M059J (cell line): Measurements from ENCODE around the gene ALOX15. TPM values are rescaled to one million over a fixed set of nuclear protein-coding genes. Genes with fewer than 3 reads are reported as not detected.
"Not testable (repeated sequence)": the region's sequence is repeated elsewhere in the genome, so short reads cannot be mapped to it uniquely, and the experiment has no call there.

Source experiments
- DNase-seq: peaks from one replicate; pipeline ENCODE4 v3.0.0-alpha.2; 2012; ENCODE audit warnings: low read depth
- total RNA-seq: library from RNA; depleted of rRNA; stranded (reverse); fragments of >200 nt; shearing (Covaris generic); gene quantifications from 2 replicates; pipeline ENCODE4 v1.2.3, GENCODE V29; 2014

ALOX15 gene
- total RNA-seq, 1 experiment from 2014 or later = not detected

DNA sequence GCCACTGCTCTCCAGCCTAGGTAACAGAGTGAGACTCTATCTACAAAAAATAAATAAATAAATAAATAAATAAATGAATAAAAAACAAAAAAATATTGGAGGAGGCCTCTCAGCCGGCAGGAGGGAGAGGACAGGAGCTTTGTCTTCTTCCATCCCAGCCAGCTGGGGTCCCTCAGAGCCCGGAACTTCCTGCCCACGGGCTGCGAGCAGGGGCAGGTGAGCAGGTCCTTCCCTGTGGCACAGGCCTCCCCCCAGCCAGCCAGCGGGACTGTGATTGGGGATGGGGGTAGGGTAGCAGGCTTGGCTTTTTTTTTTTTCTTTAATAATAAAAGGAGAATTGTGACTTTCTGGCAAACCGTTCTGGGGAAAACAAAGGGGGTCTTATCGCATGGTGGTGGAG, 47.1 kb downstream of the ALOX15 start:
- no peak for DNase-seq

DNA sequence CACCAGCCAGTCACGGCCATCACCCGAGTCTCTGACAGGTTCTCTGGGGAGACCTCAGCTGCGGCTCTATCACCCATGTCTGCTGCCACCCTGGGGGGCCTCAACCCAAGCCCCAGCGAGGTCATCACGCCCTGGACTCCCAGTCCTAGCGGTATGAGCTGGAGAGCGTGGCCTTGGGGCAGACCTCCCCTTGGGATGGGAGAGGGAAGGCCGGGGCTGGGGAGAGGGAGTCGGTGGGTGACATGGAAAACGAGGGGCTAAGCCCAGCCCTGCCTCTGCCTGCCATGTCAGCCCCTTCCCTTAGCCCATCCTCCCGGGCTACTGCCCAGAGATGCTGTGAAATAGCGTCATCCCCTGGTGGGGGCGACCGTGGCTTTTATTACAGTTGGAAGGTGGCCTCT, 48.5 kb downstream of the ALOX15 start:
- no peak for DNase-seq

DNA sequence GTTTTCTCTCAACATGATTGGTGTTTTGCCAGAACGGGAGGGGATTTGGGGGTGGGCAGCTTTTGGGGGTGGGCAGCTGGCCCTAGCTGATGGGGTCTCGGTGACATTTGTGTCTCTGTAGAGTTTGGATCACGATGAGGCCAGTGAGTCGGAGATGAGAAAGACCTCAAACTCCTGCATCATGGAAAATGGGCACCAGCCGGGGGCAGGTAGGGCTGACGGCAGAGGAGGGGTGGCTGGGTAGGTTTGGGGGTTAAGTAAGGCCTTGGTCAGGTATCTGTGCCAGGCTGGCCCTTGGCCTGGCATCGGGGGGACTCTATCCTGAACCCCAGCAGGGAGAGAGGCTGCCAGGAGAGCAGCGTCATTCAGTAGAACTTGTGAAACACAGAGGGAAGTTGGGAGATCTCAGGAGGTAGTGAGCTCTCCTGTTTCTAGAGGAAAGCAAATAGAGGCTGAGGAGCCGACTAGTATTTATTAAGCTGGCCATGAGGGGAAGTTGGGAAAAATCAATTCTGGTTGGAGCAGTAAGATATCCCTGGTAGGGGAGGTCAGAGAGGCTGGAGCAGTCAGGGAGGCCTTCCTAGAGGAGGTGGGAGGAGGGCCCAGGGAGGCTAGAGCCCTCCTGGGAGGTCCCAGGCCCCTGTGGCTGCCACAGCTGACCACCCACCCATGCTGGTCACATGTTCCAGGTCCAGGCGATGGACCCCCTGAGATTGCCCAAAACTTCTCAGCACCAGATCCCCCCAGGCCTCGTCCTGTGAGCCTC, 49.1 kb downstream of the ALOX15 start:
- DNase-seq = no peak

DNA sequence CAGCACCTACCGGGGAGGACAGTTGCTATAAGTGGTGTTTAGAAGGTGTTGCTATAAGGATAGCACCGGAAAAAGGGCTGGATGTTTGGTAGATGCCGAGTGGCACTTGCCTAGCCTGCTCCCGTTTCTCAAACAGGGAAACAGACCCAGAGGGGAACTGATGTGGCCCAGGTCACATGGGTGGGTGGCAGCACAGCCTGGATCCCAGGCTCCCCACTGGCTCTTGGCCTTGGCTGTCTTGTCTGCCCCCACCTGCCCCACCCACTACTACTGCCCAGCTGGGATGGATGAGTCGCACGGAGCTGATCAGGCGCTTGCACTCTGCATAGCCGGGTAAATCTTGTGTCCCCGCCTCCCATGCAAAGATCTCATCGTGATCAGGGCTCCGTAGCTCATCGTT, 49.9 kb downstream of the ALOX15 start:
- DNase-seq = peak; percentile 28

DNA sequence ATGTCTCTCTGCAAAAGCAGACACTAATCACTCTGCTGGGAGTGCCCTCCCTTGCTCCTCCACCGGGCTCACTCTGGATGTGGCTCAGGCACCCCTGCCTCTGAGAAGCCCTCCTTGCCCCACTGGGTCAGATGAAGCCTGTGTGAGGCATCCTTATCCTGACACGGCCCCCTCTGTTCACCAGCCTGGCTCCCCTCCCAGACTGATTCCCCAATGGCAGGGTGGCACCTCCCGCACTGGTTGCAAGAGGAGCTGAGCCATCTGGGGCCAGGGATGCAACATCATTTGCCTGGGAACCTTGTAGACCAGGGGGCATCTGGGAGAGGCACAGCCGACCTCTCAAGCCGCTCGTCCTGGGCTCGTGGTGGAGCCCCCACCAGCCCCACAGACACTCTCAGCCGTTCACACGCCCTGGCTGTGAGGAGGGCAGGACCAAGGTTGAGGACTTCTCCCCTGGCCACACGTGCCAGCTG, 50.5 kb downstream of the ALOX15 start:
- no peak for DNase-seq

DNA sequence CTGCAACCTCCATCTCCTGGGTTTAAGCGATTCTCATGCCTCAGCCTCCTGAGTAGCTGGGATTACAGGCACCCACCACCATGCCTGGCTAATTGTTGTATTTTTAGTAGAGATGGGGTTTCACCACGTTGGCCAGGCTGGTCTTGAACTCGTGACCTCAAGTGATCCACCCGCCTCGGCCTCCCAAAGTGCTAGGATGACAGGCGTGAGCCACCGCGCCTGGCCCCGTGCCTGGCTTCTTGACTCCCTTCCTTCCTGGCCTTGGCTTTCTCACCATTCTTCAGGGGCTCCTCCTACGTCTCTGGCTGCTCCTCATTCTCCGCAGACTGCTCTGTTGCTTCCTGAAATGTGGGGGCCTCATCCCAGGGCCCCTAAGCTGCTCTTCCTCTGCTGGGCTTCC, 51.4 kb downstream of the ALOX15 start:
- DNase-seq = not testable (repeated sequence)

DNA sequence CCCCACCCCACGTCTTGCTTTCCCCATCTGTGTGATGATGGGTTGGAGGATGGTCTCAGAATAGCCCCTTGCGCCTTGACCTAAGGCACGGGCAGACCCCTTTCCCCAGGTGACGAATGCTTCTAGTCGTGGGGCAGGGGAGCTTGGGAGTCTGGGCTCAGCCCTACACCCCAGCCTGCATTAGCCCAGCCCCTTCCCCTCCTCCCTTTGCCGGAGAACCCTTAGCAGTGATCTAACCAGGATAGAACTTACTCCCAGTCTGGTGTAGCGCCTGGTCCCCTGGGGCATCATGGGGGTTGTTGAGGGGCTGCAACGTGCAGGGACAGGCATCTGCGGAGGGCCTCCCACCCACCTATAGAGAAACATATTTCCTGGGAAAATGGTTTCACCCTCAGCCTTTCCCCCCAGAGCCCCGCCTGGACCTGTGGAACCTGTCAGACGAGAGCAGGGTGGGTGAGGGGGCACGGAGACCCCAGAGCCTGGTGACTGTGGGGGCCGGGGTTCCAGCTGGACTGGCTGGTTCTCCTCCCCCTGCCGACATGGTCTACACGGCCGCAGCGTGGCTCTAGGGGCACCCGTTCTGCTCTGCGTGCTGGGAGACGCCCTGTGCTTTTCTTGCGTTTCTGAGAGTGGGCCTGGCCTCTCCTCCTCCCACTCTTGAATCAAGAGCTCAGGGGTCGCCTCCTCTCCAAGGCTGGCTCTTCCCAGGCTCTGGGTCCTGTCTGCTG, 52.4 kb downstream of the ALOX15 start:
- no peak for DNase-seq

DNA sequence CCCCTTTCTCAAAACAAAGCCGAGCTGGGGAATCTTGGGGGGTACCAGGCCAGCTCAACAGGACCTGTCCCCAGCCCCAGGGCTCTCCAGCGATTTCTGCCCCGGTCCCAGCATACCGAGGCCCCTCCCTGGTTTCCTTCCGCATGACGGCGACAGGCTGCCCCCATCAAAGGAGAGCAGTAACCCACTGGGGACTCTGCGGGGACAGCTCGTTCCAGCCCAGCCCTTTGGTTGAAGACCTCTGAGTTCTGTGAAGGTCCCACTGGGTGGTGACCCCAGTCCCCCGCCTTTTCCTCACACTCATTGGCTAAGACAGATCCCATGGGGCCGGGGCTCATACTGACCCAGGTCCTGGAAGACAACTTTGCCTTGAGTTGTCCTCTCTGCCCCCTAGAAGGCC, 53.1 kb downstream of the ALOX15 start:
- no peak for DNase-seq

DNA sequence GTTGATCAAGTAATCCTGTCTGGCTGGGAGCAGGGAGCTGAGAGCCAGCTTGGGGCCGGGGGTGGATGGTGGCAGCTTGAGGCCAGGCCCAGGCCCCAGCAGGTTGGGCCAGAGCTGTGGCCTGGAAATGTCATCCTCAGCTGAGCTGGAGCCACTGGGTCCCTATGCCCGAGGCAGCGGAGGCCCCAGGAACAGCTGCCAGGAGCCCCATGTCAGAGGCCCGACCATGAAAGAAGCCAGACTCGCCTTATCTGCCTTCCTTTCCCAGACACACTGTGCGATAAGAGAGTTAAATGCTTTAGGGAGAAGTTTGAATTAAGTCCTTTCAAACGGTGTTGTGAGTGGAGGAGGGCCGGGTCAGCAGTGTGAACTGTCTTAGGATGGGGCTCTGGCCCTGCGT, 53.7 kb downstream of the ALOX15 start:
- DNase-seq = no peak

DNA sequence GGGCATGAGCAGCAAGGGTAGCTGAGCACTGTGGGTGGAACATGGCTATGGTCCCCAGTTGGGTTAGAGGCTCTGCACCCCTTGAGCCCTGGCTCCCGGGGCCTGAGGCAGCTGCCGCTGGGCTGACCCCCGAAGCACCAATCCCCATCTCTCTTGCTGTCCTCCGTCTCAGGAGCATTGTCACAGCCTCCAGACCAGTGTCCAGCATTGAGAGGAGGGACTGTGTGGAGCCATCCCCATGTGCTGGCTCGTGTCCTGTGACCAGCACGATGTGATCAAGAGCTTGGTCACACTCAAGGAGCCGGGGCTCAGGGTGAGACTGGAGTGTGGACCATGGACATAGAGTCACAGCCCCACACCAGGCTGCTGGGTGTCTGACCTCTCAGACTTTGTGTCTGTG, 54.3 kb downstream of the ALOX15 start:
- no peak for DNase-seq

DNA sequence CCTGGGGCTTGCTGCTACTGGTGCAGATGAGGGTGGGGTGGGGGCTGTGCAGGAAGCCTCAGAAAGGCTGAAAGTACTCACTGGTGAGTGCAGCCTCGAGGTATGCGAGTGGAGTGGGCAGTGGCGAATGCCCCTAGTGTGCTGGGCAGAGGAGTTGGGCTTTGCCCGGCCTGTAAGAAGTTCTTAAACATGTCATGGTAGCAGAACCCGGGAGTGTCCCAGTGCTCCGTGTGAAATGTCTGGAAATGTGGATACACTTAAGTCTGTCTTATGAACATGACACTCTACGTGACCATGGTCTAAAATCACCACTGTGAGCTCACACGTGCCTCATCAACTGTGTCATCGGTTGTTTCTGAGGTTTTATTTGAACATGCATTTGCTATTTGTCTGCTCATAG, 55.4 kb downstream of the ALOX15 start:
- no peak for DNase-seq

DNA sequence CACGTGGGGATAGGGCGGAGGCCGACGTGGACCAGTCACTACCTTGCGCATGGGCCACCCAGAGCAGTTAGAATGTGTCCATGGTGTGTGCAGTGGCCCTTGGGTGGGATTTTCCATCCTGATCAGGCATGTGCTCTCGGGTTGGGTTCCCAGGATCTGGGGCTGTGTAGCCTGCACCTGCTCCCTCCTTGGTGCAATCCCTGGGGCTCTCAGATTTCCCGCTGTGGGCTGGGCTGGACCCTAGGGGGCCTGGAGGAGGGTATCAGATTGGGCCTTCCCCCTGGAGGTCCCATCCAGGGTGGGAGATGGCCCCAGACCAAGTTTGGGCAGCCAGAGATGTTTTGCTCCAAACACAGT, 55.9 kb downstream of the ALOX15 start:
- no peak for DNase-seq

DNA sequence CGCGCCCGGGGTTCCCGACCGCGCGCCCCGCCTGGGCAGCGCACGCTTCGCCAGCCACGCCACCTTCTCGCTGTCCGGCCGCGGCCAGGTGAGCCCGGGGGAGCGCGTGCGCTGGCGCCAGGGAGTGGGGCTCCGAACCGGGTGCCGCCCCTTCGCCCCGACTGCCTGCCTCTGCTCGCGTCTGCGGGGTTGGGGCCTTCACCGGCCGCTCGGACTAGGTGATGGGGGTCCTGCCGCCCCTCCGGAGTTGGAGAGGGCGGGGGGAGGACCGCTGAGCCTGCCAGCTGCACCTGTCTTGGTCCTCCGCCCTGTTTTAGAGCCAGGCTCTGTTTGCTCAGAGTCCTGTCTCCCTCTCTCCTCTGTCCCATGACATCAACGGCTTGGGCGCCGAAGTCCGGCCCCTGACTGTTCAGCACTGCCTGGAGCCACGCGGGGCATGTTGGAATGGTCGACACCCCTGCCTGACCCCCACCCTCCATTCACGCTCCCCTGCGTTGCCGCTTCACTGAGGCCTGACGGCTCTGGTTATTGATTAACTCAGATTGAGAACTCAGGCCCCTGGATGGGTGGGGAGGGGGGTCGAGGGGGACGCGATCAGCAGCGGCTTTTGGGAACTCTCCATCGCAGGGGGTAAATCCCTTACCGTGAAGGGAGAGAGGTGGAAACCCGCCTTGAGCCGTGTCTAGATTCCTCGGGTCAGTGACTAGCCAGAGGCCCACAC, 56.4 kb downstream of the ALOX15 start:
- DNase-seq = no peak

DNA sequence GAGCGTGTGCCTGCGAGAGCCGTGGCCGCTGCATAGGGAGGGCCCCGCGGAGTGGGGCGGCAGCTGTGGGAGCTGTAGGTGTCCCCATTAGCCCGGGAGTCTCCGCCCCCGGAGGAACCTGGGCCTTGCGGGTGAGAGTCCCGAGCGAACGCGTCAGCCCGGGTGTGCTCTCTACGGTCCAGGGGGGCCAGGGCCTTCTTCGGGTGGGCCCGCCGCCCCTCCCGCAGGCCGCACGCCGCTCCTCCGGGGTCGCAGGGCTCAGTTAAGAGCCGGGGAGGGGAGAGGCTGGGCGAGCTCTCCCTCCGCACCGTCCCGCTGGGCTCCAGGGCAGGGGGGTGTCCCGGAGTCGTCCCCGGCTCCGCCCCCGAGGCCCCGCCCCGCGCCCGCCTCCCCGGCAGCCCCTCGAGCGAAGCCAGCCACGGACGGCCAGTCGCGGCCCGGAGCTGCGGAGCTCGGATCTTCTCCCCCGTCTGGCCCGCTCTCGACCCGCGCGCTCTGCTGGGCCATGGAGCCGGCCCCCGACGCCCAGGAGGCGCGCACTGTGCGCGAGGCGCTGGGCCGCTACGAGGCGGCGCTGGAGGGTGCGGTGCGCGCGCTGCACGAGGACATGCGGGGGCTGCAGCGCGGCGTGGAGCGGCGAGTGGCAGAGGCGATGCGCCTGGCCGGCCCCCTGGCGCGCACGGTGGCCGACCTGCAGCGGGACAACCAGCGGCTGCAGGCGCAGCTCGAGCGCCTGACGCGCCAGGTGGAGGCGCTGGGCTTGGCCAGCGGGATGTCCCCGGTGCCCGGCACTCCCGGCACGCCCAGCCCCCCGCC, 57.2 kb downstream of the ALOX15 start, which contains the start of gene SMTNL2:
Gene SMTNL2, plus strand, starts transcription at position 429 of the 816 bp plus-strand sequence. Its CDS starts 77 bp downstream, at position 506.
- no peak for DNase-seq

DNA sequence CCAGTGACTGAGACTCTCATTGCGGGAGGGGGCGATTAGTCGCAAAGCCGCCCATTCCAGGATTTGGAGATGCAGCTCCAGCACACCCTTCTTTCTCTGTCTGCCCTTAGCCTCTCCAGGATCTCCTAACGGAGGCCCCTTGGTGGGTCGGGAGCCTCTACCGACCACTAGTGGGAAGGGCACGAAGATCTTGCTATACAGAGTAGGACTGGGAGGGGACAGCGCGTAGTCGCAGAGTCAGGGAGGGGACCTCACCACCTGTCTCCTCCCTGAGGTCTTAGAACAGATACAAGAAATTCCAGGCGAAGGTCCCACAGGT, 57.7 kb downstream of the ALOX15 start:
- DNase-seq = no peak

DNA sequence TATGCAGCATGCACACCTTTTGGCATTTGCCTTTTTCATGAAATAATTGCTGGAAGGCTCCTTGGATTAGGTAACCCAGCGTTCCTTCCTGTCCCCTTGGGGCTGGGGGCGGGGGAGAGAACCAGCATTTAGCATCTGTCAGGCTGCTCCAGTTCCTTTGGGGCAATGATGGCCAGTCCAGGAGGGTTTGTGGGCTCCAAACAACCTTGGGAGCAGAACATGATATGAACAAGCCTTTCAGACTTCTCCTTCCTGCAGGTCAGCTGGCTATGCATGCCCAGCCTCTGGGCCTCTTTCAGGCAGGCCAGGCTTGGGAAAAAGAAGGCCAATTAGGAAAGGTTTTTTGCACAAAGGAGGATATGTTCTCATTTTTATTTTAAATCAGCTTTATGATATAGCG, 58.3 kb downstream of the ALOX15 start:
- no peak for DNase-seq

DNA sequence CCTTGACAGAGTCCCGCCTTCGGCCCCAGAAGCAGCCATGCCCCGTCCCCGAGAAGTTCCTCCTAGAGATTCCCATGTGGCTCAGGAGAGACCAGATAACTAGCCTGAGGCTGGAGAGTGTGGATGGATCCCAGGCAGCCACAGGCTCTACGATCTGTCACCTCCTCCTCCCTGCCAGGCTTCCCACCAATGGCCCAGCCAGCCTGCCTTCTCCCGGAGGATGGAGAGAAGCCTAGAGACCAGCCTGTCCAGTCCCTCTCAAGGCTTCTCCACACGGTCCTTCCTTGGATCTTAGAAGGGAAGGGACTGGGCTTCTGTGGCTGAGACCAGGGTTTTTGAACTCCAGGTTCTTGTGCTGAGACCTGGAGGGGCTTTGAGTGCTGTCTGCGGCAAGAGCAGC, 58.8 kb downstream of the ALOX15 start:
- no peak for DNase-seq

DNA sequence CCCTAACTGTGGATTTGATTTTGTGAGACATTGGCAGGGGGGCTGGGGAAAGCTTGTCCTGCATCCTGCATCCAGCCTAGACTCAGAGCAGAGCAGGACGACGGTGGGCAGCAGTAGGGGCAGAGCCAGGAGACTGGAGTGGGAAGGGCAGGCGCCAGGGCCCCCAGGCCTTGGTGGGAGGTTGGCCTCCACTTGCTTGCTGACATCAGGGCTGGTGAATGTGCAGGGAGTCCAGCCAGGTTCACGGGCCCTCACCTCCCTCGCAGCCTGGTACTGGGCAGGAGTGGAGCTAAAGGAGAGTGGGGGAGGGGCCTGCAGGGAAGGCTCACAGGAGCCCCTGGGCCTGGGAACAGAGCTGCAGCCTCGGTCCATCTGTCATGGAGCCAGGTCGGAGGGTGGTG, 59.4 kb downstream of the ALOX15 start:
- DNase-seq = no peak
